GM18508 (cell line): ENCODE results near the gene PCNX2.
"Not testable (repeated sequence)": the region's sequence is repeated elsewhere in the genome, so short reads cannot be mapped to it uniquely, and the experiment has no call there.

Experiments
- ATAC-seq: cut with Tn5 transposase; IDR thresholded peaks from one replicate; pipeline ENCODE4 v1.9.1; 2021; ENCODE audit warnings: moderate number of reproducible peaks; ENCODE audit not compliant: insufficient read depth, unreplicated experiment

Gene PCNX2

DNA sequence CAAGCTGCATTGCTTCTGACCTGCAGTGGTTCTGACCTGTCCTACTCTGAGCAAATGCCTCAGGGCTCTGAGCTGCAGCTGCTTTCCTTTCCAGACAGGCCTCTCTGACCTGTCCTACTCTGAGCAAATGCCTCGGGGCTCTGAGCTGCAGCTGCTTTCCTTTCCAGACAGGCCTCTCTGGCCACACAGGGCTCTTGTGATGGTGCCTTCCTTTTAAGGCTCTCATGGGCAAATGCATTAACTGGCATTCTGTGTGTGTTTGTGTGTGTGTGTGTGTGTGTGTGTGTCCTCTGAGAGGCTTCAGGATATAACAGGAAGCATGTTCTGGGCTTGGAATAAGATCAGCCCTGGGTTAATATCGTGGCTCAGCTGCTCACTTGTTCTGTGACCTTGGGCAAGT, 213.8 kb downstream of the PCNX2 start:
- ATAC-seq = no peak

DNA sequence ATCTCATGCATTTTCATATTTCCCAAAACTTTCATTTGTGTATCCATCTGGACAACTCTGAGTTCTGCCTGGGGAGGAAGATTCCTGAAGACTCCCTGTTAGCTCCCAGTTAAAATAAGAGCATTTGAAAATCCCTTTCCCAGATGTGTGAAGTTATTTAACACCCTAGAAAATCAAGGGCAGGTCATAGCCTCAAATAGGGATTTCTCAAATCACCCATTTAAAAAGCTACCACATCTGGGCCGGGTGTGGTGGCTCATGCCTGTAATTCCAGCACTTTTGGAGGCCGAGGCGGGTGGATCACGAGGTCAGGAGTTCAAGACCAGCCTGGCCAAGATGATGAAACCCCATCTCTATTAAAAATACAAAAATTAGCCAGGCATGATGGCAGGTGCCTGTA, 214.7 kb downstream of the PCNX2 start:
- ATAC-seq = not testable (repeated sequence)

DNA sequence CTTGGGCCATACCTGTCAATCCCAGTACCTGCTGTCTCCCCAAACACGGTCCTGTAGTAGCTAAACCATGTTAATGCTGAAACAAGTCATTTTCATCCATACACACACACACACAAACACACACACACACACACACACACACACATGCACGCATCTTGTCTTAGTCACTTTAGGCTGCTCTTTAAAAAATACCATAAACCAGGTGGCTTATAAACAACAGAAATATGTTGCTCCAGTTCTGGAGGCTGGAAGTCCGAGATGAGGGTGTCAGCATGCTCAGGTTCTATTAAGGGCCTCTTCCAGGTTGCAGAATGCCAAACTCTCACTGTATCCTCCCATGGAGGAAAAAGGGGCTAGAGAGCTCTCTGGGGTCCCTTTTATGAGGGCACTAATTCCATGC, 215.2 kb downstream of the PCNX2 start:
- no peak for ATAC-seq

DNA sequence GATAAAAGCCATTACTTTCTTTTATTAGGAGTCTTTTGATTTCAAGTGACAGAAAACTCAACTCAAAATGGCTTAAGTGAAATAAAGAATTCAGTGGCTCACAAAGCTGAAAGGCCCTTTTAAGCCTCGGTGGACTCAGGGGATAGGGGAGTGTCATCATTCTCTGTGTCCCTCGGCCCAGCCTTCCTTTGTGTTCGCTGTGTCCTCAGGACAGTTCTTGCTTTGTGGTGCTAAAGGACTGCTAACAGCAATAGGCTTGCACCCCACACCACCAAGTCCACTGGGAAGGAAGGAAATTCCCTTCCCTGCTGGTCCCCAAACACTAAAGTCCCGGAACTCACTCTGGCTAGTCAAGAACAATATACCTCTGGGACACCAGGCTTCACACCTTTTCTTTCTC, 216.0 kb downstream of the PCNX2 start:
- ATAC-seq = no peak

DNA sequence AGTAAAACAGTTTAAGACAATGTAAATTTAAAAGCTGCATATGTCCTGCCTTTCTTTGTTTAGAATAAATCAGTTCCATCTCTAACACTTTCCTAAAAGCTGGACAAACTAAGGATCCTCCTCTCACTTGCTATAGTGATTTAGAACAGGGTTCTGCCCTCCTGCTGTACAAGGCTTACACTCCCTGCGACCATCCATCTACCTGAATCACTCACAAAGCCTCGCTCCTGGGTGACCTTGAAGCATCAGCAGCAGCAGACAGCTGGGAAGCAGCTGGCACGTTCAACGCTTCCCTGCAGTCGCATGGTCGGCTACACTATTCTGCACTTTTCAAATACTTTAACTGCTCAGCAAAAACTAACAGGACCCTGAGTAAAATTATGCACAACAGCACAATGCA, 217.1 kb downstream of the PCNX2 start:
- no peak for ATAC-seq

DNA sequence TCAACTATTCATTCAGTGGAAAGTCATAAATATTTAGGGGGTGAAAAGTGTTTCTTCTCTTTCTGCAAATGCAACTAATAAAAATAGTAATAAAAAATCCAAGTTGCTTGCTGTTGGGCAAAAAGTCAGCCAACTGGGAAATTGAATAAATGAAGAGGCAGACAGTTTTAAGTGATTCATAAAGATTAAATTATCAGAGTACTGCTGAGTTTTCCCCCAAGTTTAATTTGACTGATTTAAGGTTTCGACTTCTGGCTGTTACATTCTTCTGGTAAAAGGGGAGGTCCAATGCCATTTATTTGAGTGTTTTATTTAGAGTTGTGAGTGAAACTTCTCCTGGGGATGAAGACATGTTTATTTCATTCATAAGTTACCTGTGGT, 219.6 kb downstream of the PCNX2 start:
- no peak for ATAC-seq

DNA sequence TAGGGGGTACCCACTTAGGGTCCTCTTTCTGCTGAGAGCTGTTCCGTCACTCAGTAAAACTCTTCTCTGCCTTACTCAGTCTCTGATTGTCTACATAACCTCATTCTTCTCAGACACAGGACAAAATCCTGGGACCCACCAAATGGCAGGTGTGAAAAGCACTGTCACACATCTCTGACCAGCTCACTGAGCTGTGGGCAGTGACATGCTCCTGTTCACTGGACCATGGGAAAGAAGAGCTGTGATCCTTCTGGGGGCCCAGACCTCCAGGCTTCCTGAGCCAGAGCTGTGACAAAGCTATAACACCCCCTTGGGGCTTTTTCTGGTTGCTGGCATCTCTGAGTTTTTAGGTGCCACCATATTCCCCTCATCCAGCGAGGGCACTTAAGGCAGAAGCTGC, 229.4 kb downstream of the PCNX2 start:
- no peak for ATAC-seq

DNA sequence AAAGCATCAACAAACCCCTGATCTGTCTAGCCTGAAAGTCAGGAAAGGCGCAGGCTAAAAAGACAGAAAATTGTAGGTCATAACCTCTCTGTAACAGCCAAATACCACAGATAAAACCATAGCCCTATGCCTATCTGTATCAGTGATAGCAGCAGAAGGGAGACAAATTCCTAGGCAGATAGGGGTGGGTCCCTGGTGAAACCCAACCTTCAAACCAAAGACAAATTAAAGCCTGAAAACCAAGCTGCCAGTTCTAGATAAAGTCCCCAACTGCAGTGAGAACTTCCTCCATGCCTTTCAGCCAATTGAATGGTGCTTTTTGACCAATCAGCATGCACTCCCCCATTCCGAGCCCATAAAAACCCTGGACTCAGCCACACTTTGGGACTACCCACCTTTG, 229.8 kb downstream of the PCNX2 start:
- no peak for ATAC-seq

DNA sequence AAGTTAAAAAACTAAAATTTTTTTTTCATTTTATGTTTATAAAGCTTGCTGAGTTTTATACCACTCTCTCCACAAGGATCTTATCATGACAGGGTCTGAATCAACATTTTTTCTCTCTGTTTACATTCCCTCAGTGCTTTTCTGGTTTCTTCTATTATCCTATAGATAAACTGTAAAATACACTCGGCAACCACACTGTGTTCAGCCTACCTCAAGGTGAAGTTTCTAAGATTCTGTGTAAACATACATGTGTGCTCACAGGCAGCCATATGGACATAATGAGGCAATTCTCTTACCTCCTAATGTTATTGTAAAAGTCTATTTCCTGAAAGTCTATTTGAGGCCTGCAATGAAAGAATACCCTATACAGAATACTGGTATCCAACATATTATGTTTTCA, 230.5 kb downstream of the PCNX2 start:
- no peak for ATAC-seq

DNA sequence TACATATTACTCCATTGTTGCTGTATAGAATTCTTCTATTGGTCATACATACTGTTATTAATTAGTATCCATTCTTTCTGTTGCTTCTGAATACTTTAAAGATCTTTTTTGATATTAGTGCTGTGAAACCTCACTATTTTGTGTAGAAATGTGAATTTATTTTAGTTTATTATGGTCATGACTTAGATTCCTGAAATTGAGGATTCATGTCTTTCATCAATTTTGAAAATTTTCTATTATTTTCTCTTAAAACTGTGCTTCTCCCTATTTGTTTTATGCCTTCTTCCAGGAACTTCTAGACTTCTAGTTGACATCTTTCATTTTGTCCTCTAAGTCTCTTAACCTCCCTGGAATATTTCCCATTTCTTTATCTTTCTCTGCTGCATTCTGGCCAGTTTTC, 232.1 kb downstream of the PCNX2 start:
- no peak for ATAC-seq

DNA sequence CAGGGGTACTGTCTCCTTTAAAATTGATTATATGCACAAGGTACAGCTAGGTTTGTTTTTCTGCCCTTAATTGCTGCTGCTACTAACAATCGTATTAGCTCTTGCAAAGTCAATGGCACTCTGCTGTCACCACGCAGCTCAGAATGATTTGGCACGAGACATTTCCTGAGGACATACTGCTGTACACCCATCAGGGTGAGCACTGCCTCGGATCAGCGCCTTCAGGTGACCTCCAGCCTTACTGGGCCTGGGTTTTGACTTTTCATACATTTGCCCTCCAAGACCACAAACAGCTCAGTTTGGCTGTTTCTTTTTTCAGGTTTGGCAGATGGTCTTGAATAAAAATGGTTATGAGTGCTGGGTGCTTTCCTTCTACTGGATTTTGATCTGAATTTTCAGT, 234.3 kb downstream of the PCNX2 start:
- ATAC-seq = no peak

DNA sequence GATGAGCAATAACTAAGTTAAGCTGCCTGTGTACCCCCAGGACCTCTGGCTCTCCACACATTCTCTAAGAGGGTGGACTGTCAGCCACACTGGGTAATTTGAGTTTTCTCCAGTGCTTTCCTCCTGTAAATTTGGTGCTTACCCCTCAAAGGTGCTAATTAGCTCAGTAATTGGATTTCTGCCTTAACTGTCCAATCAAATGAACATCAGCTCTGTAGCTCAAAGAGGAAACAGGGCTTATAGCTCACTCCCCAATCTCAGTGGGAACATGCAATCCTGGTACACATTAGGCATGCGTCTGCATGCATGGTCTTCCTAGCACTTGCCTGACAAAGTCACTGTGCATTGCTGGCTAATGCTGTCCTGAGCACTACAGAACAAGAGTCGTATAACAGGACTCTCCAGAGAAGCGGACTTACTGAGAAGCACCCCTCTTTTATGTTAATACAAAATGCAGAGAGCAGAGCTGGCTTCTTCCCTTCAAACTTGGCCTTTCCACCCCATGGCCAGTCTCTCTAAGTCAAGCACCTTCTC, 235.0 kb downstream of the PCNX2 start:
- no peak for ATAC-seq

DNA sequence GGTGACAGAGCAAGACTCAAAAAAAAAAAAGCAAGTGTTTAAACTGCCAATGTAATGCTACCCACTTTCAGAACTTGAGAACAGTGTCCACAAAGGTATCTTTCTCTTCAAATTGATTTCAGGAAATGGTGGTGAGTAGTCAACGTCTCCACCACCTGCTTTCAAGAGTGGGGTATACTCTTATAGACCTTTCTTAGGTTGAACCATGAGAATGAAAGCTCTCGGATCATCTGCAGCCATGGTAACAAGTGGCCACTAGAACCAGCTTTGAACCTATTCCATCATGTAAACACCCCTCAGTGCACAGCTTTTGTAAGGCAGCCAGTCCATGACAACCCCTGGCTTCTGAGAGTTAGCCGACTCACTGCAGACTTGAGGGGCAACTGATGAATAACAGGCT, 237.7 kb downstream of the PCNX2 start:
- ATAC-seq = no peak

DNA sequence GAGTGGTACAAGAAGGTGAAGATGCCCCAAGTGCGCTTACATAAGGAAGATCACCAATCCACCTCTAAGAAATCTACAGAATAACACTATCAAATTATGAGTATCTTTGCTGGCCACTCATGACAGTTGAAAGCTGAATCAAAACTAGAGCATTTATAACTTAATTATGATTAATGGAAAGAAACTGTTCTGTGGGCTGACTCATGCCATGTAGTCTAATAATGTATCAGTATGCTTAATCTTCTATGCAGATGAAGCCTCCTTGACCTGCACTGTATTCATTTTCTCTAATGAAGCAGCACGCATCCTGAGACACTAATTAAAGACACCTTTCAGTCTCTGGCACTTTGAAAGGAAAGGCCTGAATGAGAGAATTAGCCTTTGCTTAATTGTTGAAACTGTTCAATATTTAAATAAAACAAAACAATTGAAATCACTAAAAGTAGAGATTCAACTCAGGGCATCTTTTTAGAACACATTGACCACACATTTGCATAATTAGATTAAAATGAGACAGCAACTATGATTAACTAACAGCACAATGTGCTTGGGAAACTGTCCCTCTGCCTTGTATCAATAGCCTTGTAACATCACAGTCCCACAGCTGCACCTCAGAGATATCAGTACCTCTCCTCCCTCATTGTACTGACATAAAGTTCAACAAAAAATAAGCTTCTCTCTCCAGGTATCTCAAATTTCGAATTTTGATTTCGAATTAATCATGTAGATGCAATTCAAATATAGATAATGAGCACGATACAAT, 239.5 kb downstream of the PCNX2 start:
- no peak for ATAC-seq

DNA sequence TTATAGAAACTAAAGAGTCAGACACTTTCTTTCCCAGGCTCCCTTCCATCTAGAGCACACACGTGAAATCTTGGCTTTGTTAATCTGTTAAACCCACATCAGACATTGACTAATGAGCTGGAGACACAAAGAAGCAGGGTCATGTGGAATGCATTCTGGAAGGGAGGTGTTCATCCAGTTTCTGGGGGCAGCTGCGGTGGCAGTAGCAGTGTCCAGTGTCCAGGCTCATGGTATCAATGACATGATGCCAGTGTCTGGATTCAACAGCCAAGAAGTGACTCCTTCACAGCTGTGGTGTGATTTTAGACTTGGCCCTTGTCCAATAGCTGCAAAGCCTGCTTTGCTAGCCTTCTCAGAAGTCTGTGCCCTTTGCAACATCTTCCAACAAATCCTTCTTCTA, 249.9 kb downstream of the PCNX2 start:
- no peak for ATAC-seq

DNA sequence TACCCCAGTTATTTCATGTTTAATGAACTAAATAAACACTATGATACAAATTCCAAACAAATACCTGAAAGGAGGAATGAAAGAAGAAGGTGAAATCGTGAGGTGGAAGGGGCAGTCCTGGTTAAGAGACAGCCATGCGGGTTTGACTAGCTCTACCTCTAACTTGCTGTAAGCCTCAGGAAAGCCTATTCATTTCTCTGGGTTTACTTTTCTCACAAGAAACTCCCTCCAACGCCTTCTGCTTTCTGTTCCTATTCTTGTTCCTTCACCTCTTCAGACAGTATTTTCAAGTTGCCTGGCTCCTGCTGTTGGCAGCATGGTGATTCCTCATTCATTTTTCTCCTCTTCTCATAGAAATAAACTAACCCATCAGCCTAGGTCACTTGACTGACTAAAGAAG, 252.7 kb downstream of the PCNX2 start:
- no peak for ATAC-seq

DNA sequence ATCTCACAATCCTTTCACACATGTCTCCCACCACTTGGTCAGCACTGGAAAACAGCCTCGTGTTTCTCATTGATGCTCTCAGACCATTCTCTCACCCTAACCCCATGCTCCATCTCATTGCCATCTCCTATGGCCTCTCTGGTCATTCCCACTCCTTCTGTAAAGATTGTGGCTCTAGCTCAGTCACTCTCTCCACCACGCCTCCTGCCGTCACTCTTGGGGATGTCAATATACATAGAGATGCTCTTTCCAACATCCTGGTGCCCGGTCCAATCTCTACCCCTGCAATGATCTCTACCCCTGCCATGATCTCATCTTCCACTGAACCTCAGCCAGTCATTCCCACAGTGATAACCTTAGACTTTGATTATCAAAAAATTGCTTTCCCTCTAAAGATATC, 255.0 kb downstream of the PCNX2 start:
- ATAC-seq = no peak

DNA sequence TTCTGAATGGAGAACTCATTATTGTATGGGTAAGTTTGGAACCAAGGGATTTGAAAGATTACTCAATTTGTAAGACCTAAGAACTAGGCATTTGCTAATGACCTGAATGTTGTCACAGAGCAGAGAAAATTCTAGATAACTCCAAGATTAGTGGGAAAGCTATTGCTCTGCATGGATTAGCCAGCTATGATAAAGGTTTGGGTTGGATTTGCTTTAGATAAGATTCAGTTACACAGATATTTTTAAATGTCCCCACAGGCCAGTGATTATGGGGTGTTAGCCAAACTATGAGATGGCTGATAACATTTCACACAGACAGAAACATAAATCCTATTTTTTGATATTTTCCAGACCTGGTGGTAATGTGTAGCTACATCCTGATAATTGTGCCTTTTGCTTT, 256.9 kb downstream of the PCNX2 start:
- no peak for ATAC-seq

DNA sequence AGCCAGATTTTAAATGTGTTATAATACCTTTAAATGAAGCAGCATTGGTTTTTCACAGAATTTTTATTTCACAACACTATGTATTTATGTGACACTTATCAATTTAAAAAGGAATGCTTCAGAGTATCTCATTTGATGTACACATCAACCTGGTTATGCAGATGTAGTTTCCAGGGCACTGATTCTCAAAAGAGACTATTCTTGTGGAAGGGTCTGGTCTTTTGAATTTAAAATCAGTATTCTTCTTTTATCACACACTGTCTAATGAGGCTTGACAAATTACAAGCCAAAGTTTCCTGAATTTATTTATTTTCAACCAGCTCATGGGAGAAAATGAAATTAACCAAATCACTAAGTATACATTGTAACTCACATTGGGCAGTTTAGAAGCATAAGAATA, 257.7 kb downstream of the PCNX2 start:
- ATAC-seq = no peak

DNA sequence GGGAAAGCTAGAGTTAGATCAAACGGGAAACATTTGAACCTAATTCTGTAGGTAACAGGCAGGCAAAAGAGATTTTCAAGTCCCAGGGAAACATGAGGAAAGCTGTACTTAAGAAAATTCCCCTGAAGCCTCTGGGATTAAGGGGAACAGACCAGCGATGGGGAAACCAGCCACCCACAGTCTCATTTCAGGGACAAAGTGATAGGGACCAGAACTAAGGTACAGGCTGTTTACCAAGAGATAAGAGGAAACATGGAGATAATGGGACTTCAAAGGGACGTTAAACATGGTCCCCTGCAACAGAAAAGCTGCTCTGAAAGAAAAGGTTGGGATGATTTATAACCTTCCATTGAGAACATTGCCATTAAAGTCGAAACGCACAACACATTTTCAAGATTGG, 260.7 kb downstream of the PCNX2 start:
- no peak for ATAC-seq

DNA sequence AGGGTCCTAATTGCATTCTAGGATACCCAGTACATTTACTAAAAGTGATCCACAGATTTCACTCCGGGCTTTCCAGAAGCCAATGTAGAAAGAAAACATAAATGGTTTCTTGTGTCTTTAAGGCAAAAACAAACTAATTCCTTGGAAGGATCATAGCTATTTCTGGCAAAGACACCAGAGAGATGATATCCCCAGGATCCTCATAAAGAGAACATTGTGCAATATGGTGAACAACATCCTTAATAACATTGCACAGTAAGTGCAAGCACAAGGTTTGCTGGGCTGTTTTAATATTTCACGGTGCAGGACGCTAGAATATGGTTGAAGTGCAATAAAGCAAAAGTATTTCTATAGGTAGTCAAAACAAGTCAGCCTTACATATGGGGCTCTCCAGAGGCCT, 262.2 kb downstream of the PCNX2 start:
- ATAC-seq = no peak

DNA sequence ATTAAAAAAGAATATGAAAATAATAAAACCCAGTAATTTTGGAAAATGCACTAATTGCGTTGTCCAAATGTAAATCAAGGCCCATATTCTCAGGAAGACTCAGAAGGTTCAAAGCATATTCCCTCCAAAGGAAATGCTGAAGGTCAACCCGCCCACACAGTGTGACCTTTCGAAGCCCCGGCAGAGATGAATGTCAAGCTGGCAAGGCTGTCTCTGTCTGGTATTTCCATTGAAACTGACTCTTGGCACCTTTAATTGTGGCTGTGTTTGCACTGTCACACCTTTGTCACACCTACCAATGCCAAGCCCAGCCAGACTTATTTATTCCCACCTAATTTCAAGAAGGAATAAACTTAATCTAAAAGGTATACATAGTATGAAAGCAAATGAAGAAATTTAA, 262.6 kb downstream of the PCNX2 start:
- no peak for ATAC-seq

DNA sequence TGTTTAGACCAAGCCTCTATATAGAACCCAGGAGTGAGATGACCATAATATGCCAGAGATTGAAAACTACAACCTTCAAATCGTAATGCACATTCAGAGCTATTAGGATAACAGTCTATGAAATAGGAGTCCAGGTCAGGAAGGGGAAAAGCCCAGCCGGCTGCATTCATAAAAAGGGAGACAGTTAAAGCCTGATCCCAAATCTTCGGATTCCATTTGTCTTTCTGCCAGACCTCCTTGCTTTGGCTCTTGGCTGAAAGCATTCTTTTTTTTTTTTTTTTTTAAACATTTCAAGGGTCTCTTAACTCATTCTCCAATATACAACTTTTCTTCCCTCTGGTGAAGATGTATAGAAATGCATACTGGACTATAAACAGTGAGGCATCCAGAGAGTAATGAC, 264.0 kb downstream of the PCNX2 start:
- ATAC-seq = no peak
